ENCODE results near the gene UBE2Q1.

The UBE2Q1 gene

GRCh38 chr1:154529308-154529707 is 29.2 kb downstream of the UBE2Q1 start:
- no peaks in the 10 kb centered on the region for H3K27me3 ChIP-seq (ENCODE audit: insufficient read depth, poor library complexity, severe bottlenecking)
- DNase-seq (ENCODE audit: low read depth in 1 of 2, low spot score in 1 of 2): no peak
- TF ChIP-seq, protein P1, sequence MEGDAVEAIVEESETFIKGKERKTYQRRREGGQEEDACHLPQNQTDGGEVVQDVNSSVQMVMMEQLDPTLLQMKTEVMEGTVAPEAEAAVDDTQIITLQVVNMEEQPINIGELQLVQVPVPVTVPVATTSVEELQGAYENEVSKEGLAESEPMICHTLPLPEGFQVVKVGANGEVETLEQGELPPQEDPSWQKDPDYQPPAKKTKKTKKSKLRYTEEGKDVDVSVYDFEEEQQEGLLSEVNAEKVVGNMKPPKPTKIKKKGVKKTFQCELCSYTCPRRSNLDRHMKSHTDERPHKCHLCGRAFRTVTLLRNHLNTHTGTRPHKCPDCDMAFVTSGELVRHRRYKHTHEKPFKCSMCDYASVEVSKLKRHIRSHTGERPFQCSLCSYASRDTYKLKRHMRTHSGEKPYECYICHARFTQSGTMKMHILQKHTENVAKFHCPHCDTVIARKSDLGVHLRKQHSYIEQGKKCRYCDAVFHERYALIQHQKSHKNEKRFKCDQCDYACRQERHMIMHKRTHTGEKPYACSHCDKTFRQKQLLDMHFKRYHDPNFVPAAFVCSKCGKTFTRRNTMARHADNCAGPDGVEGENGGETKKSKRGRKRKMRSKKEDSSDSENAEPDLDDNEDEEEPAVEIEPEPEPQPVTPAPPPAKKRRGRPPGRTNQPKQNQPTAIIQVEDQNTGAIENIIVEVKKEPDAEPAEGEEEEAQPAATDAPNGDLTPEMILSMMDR (IDR thresholded peaks at IDR 0.05; ENCODE audit: insufficient read depth, low read length): no peak
- TF ChIP-seq, protein P2, sequence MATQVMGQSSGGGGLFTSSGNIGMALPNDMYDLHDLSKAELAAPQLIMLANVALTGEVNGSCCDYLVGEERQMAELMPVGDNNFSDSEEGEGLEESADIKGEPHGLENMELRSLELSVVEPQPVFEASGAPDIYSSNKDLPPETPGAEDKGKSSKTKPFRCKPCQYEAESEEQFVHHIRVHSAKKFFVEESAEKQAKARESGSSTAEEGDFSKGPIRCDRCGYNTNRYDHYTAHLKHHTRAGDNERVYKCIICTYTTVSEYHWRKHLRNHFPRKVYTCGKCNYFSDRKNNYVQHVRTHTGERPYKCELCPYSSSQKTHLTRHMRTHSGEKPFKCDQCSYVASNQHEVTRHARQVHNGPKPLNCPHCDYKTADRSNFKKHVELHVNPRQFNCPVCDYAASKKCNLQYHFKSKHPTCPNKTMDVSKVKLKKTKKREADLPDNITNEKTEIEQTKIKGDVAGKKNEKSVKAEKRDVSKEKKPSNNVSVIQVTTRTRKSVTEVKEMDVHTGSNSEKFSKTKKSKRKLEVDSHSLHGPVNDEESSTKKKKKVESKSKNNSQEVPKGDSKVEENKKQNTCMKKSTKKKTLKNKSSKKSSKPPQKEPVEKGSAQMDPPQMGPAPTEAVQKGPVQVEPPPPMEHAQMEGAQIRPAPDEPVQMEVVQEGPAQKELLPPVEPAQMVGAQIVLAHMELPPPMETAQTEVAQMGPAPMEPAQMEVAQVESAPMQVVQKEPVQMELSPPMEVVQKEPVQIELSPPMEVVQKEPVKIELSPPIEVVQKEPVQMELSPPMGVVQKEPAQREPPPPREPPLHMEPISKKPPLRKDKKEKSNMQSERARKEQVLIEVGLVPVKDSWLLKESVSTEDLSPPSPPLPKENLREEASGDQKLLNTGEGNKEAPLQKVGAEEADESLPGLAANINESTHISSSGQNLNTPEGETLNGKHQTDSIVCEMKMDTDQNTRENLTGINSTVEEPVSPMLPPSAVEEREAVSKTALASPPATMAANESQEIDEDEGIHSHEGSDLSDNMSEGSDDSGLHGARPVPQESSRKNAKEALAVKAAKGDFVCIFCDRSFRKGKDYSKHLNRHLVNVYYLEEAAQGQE (IDR thresholded peaks at IDR 0.05; ENCODE audit: insufficient replicate concordance, low read depth): no peak
- TF ChIP-seq POLR2AphosphoS5 (IDR thresholded peaks at IDR 0.05; ENCODE audit: low read depth) (no peak), GABPA (IDR thresholded peaks at IDR 0.05; ENCODE audit: low read depth) (no peak), SPI1 (IDR thresholded peaks at IDR 0.05; ENCODE audit: borderline replicate concordance, low read depth) (no peak)
- H3K27ac ChIP-seq (replicated peaks): no peak overlapping the region
- no peak overlapping the region for H3K4me3 ChIP-seq (replicated peaks; ENCODE audit: insufficient read depth, low read length)

GRCh38 chr1:154527192-154527591 is 31.3 kb downstream of the UBE2Q1 start:
- TF ChIP-seq POLR2AphosphoS5 (IDR thresholded peaks at IDR 0.05; ENCODE audit: low read depth) (no peak), GABPA (IDR thresholded peaks at IDR 0.05; ENCODE audit: low read depth) (no peak), SPI1 (IDR thresholded peaks at IDR 0.05; ENCODE audit: borderline replicate concordance, low read depth) (no peak)
- TF ChIP-seq, protein P1 (IDR thresholded peaks at IDR 0.05; ENCODE audit: insufficient read depth, low read length): no peak
- TF ChIP-seq, protein P2 (IDR thresholded peaks at IDR 0.05; ENCODE audit: insufficient replicate concordance, low read depth): no peak
- Histone ChIP-seq H3K27ac (replicated peaks) (no peak overlapping the region), H3K27me3 (ENCODE audit: insufficient read depth, poor library complexity, severe bottlenecking) (no peaks in the 10 kb centered on the region), H3K4me3 (replicated peaks; ENCODE audit: insufficient read depth, low read length) (no peak overlapping the region)
- DNase-seq (ENCODE audit: low read depth in 1 of 2, low spot score in 1 of 2): no peak

- TF ChIP-seq POLR2AphosphoS5 (IDR thresholded peaks at IDR 0.05; ENCODE audit: low read depth): no peak
- TF ChIP-seq, protein P1 (IDR thresholded peaks at IDR 0.05; ENCODE audit: insufficient read depth, low read length): no peak
- no peak for TF ChIP-seq SPI1 (IDR thresholded peaks at IDR 0.05; ENCODE audit: borderline replicate concordance, low read depth)
- TF ChIP-seq GABPA (IDR thresholded peaks at IDR 0.05; ENCODE audit: low read depth): no peak
- TF ChIP-seq, protein P2 (IDR thresholded peaks at IDR 0.05; ENCODE audit: insufficient replicate concordance, low read depth): no peak
- H3K4me3 ChIP-seq (replicated peaks; ENCODE audit: insufficient read depth, low read length): no peak overlapping the region
- no peak for DNase-seq (ENCODE audit: low read depth in 1 of 2, low spot score in 1 of 2)
Measured at GRCh38 chr1:154524881-154525280, 33.6 kb downstream of the UBE2Q1 start.

More at GRCh38 chr1:154524881-154525280, 33.6 kb downstream of the UBE2Q1 start:
- H3K27me3 ChIP-seq (ENCODE audit: insufficient read depth, poor library complexity, severe bottlenecking): no peaks in the 10 kb centered on the region
- H3K27ac ChIP-seq (replicated peaks): no peak overlapping the region
